ENCODE results near the gene OR7E24.
"Not testable (repeated sequence)": the region's sequence is repeated elsewhere in the genome, so short reads cannot be mapped to it uniquely, and the experiment has no call there.

The OR7E24 gene

GRCh38 chr19:9250630-9251029 lies at the start of gene OR7E24:
TSS of gene OR7E24 (plus strand) at chr19:9250930. CDS start at chr19:9251044, 114 bp downstream.
- DNase-seq = no peak

DNA sequence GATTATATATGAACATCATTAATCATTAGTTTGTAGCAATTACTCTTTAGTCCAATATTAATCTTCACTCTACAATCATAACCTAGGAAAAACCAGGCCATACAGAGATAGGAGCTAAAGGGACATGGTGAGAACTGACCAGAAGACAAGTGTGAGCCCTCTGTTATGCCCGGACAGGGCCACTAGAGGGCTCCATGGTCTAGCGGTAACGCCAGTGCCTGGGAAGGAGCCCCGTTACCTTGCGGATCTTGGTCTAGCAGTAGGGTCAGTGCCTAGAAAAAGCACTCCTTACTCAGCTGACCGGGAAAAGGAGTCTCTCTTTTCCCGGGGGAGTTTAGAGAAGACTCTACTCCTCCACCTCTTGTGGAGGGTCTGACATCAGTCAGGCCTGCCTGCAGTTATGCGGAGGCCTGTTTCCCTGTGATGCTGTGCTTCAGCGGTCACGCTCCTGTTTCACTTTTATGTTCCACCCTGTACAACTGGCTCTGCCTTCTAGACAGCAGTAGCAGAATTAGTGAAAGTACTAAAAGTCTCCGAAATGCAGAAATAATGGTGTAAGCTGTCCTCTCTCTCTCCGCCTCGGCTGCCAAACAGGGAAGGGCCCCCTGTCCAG lies 45.1 kb upstream of the OR7E24 start:
- DNase-seq = no peak

DNA sequence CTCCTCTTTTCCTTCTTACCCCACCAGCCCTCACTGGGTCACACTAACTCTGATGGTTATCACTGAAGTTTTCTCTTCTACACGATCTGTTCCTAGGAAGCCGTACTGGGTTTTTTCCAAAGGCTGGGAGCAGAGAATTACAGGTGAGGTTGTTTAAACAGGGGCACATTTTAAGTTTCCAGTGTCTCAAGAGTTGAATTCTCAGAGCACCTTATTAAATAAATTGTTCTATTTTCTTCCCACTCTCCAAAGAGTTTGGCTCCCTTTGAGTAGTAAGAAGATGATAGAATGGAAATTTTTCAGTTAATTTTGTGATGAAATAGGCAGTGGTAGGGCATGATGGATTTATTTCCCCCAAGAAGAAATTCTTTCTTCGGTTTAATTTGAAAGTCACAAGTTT lies 31.2 kb upstream of the OR7E24 start, which contains the start of gene OR7D4:
TSS of gene OR7D4 (minus strand) at position 101 of the 400 bp plus-strand sequence. CDS start 4,752 bp downstream, outside the sequence.
- no peak for DNase-seq

- no peak for DNase-seq
Observed at GRCh38 chr19:9251236-9251635, 506 bp downstream of the OR7E24 start.

DNA sequence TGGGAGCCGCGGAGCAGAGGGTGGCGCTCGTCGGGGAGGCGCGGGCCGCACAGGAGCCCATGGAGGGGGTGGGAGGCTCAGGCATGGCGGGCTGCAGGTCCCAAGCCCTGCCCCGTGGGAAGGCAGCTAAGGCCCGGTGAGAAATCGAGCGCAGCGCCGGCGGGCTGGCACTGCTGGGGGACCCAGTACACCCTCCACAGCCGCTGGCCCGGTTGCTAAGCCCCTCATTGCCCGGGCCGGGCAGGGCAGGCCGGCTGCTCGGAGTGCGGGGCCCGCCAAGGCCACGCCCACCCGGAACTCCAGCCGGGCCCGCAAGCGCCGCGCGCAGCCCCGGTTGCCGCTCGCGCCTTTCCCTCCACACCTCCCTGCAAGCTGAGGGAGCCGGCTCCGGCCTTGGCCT lies 32.8 kb downstream of the OR7E24 start:
- DNase-seq = not testable (repeated sequence)

GRCh38 chr19:9289231-9289884 lies 38.6 kb downstream of the OR7E24 start:
- DNase-seq = no peak

DNA sequence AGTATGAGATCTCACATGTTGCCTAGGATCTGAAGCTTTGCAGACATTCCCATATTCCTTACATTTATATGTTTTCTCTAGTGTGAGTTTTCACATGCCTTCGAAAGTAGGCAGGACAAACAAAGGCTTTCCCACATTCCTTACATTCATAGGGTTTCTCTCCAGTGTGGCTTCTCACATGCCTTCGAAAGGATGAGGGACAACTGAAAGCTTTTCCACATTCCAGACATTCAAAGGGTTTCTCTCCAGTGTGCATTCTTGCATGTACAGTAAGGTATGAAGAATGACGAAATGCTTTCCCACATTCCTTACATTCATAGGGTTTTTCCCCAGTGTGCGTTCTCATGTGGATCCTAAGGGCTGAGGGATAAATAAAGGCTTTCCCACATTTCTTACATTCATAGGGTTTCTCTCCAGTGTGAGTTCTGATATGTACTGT lies 44.7 kb downstream of the OR7E24 start:
- DNase-seq = no peak

DNA sequence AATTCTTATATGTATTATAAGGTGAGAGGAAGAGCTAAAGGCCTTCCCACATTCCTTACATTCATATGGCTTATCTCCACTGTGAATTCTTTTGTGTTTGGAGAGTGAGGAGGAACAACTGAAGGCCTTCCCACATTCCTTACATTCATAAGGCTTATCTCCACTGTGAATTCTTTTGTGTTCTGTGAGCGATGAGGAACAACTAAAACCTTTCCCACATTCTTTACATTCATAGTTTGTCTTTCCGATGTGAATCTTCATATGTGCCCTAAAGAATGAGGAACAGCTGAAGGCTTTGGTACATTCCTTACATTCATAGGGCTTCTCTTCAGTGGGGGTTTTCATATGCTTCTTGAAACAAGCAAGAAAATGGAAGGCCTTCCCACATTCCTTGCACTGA lies 45.6 kb downstream of the OR7E24 start:
- no peak for DNase-seq
